Neural crest cell (in vitro differentiated cells): ENCODE results near the gene PACS1. TPM values are rescaled to one million over a fixed set of nuclear protein-coding genes. Genes with fewer than 3 reads are reported as not detected.

ENCODE experiments used
- DNase-seq: peaks from one replicate; pipeline ENCODE4 v3.0.0; 2021; ENCODE audit warnings: low read depth, mixed read lengths, low spot score
- H3K27ac Mint-ChIP-seq: one replicate; pipeline ENCODE4 v1.8.0; 2021; ENCODE audit warnings: mild to moderate bottlenecking, mixed read lengths; ENCODE audit not compliant: unreplicated experiment
- H3K27me3 Mint-ChIP-seq: 2 replicates; pipeline ENCODE4 v1.8.0; 2021; ENCODE audit warnings: low read depth, mild to moderate bottlenecking, mixed read lengths
- H3K36me3 Mint-ChIP-seq: 2 replicates; pipeline ENCODE4 v1.8.0; 2021; ENCODE audit warnings: low read depth, mild to moderate bottlenecking, mixed read lengths
- H3K4me1 Mint-ChIP-seq: 2 replicates; pipeline ENCODE4 v1.8.0; 2021; ENCODE audit warnings: mixed read lengths
- H3K4me3 Mint-ChIP-seq: one replicate; pipeline ENCODE4 v1.8.0; 2021; ENCODE audit warnings: mild to moderate bottlenecking, mixed read lengths
- H3K9me3 Mint-ChIP-seq: 2 replicates; pipeline ENCODE4 v1.8.0; 2021; ENCODE audit warnings: mixed read lengths
- CTCF ChIP-seq: fragments of 200-600 bp; sonication (generic); conservative IDR thresholded peaks from 2 replicates; pipeline ENCODE4 v1.5.0; 2021; ENCODE audit warnings: antibody characterized with exemption, mild to moderate bottlenecking
- total RNA-seq: library from RNA; stranded (reverse); gene quantifications from 2 replicates; pipeline ENCODE4 v1.2.1, GENCODE V29; 2021

The PACS1 gene
- total RNA-seq, 1 donor from 2014 or later: 54.3 TPM

DNA sequence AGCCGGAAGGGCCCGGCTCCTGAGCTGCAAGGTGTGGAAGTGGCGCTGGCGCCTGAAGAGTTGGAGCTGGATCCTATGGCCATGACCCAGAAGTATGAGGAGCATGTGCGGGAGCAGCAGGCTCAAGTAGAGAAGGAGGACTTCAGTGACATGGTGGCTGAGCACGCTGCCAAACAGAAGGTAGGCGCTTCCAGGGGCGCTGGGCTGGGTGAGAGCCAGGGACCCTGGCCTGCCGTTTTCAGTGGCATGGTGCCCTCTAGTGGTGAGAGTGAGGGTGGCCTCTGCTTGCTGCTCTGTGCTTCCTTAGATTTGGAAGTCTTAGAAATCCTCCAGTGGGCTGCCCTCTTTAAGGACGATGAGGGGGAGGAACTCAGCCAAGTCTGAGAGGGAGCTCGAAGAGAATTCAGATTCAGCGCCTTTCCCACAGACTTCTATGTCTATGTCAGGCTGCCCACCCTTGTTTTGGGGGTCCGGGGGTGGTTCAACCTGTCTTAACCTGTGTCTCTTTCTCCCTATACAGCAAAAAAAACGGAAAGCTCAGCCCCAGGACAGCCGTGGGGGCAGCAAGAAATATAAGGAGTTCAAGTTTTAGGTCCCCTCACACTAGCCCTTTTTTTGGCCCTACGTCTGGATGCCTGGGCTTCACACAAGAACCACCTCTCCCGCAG lies 1.8 kb upstream of the PACS1 start:
- peak; percentile 82 for DNase-seq
- peaks cover 27% of the 10 kb centered on the region for H3K4me1 Mint-ChIP-seq
- no peaks in the 10 kb centered on the region for H3K9me3 Mint-ChIP-seq
- peaks cover 37% of the 10 kb centered on the region for H3K36me3 Mint-ChIP-seq
- H3K4me3 Mint-ChIP-seq: peak overlapping the region; percentile 91
- no peak overlapping the region for H3K27ac Mint-ChIP-seq
- TF ChIP-seq CTCF: peak; percentile 93
- peaks cover 6% of the 10 kb centered on the region for H3K27me3 Mint-ChIP-seq

- TF ChIP-seq CTCF: no peak
- Mint-ChIP-seq H3K4me3 (peak overlapping the region; percentile 91), H3K27ac (peak overlapping the region; percentile 78), H3K36me3 (peaks cover 29% of the 10 kb centered on the region), H3K27me3 (peaks cover 6% of the 10 kb centered on the region), H3K9me3 (no peaks in the 10 kb centered on the region), H3K4me1 (peaks cover 27% of the 10 kb centered on the region)
- no peak for DNase-seq
These were observed 953 bp upstream of the PACS1 start for GRCh38 chr11:66068923-66069714.

- Mint-ChIP-seq H3K9me3 (no peaks in the 10 kb centered on the region), H3K4me1 (peaks cover 27% of the 10 kb centered on the region), H3K27me3 (peaks cover 6% of the 10 kb centered on the region), H3K36me3 (peaks cover 26% of the 10 kb centered on the region), H3K27ac (no peak overlapping the region), H3K4me3 (peak overlapping the region; percentile 98)
- peak; percentile 30 for DNase-seq
- TF ChIP-seq CTCF: no peak
These were observed 720 bp downstream of the PACS1 start for GRCh38 chr11:66070604-66071380.

DNA sequence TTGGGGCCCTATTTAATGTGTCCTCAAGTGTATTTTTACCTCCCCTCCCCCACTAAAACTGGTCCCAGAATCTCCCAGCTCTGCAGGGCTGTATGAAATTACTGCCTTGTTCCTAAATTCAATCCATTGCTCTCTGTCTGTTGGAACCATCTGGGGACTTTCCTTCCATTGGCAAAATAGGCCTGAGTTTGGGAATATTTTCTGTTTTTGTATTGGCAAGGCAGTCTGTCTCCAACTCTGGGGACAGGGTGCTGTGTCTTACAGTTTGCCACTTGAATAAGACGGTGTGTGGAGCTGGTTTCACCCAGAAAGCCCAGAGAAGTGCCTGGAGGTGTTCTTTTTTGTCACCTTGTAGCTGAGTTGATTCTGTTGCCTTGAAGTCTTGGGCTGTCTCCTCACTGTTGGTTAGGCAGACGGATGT lies 1.3 kb downstream of the PACS1 start:
- DNase-seq: no peak
- TF ChIP-seq CTCF: no peak
- H3K9me3 Mint-ChIP-seq: no peaks in the 10 kb centered on the region
- no peak overlapping the region for H3K27ac Mint-ChIP-seq
- peaks cover 27% of the 10 kb centered on the region for H3K4me1 Mint-ChIP-seq
- H3K4me3 Mint-ChIP-seq: peak overlapping the region; percentile 98
- peaks cover 24% of the 10 kb centered on the region for H3K36me3 Mint-ChIP-seq
- peaks cover 6% of the 10 kb centered on the region for H3K27me3 Mint-ChIP-seq

DNA sequence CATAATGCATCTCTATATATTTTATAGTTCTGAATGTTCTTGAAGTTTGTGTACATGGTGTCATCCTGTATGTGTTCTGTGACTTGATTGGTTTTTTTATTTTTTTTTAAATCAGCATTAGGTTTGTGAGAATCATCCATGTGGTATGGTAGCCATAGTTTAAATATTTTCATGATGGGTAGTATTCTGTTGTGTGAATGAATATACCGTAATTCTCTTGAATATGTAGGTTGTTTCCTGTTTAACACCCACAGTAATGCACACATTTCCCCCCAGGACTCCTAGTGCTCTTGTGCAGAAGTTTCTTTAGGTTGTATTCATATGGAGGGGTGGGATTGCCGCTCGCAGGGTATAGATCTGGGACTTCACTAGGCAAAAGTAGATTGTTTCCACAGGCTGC lies 2.0 kb downstream of the PACS1 start:
- Mint-ChIP-seq H3K4me1 (peaks cover 27% of the 10 kb centered on the region), H3K36me3 (peaks cover 20% of the 10 kb centered on the region), H3K9me3 (no peaks in the 10 kb centered on the region), H3K4me3 (peak overlapping the region; percentile 98), H3K27ac (no peak overlapping the region), H3K27me3 (peaks cover 6% of the 10 kb centered on the region)
- no peak for TF ChIP-seq CTCF
- no peak for DNase-seq
